Activated naive CD4-positive, alpha-beta T cell treated with anti-CD3 and anti-CD28 coated beads for 36 hours (primary cell): Measurements from ENCODE around the gene RING1. TPM values are rescaled to one million over a fixed set of nuclear protein-coding genes. Genes with fewer than 3 reads are reported as not detected.

Experiments used
- CTCF ChIA-PET: fragments of 350-600 bp; sonication (Branson Sonifier 250); formaldehyde crosslinking; loops from one replicate; lab custom pipeline; 2021; ENCODE audit warnings: antibody characterized with exemption; lab: Charles Lee
- DNase-seq: peaks from one replicate; pipeline ENCODE4 v3.0.0-alpha.2; 2020
- H3K27ac Mint-ChIP-seq: one replicate; pipeline ENCODE4 v1.8.0; 2021; ENCODE audit warnings: mild to moderate bottlenecking, mixed read lengths
- H3K27me3 Mint-ChIP-seq: one replicate; pipeline ENCODE4 v1.8.0; 2021; ENCODE audit warnings: low read depth, mixed read lengths
- H3K36me3 Mint-ChIP-seq: one replicate; pipeline ENCODE4 v1.8.0; 2021; ENCODE audit warnings: low read depth, mixed read lengths
- H3K4me1 Mint-ChIP-seq: one replicate; pipeline ENCODE4 v1.8.0; 2021; ENCODE audit warnings: low read depth, mixed read lengths
- H3K4me3 Mint-ChIP-seq: one replicate; pipeline ENCODE4 v1.8.0; 2021; ENCODE audit warnings: mild to moderate bottlenecking, moderate library complexity, mixed read lengths
- H3K9me3 Mint-ChIP-seq: one replicate; pipeline ENCODE4 v1.8.0; 2021; ENCODE audit warnings: mixed read lengths
- intact Hi-C: fragments of 100-400 bp; cut with micrococcal nuclease; formaldehyde crosslinking; loops from one replicate; pipeline ENCODE4 v1.15.1; 2023
- total RNA-seq, 2 experiments: library from RNA; stranded (reverse); gene quantifications; one replicate each; pipeline ENCODE4 v1.2.3, GENCODE V29; 2021

Gene RING1
- total RNA-seq = 10 to 100 TPM; 17.1 to 18.2 TPM

DNA sequence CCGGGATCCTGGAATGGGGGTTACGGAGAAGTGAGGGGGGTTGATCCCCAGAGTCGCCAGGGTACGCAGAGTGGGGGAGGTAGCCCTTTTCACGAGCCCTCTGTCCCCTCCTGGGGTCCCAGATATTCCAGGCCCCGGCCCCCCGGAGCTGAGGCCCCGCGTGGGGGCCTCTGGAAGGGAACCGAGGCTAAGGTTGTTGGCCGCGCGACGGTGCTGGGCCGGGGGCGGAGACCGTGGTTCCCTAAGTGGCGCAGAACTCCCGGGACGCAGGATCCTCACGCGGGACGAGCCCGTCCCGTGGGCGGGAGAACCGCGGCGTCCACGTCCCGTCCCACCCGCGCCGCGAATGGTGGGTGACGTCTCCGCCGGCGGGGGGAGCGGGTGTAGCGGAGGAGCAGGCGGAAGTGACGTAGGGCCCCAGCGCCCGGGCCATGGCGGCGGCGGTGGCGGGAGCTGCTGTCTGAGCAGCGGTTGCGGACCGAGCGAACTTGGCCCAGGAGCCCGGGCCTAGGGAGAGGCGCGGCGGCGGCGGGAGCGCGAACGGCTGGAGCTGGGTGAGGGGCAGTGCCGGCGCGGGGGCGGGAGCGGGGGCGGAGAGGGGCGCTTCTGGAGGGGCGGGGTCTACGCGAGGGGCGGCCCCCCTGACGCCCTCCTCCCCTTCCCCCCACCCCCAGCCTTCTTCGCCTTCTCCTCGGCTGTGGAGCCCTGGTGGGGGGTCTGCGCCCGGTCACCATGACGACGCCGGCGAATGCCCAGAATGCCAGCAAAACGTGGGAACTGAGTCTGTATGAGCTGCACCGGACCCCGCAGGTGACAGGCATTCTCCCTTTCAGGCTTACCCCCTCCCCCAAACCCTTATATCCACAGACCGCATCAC is at the start of gene RING1:
Gene RING1, plus strand, starts transcription at position 410 of the 877 bp plus-strand sequence. Its CDS starts 323 bp downstream, at position 733.
- Mint-ChIP-seq H3K36me3 (peaks cover 27% of the 10 kb centered on the region), H3K9me3 (no peaks in the 10 kb centered on the region), H3K27ac (peak within 1 kb of the TSS; percentile 92), H3K27me3 (peaks cover 8% of the 10 kb centered on the region), H3K4me1 (peaks cover 55% of the 10 kb centered on the region), H3K4me3 (peak within 1 kb of the TSS; percentile 90)
- intact Hi-C loops = loop anchor here (5.0 to 10.0 kb wide), 4 partner anchors 184 to 1014 kb away; partner anchors contain the start of genes GPSM3, KIFC1, PBX2 and PSMB8
- CTCF ChIA-PET = interaction anchor here (0.6 to 2.6 kb wide), 8 partner anchors 10 to 223 kb away, joined by 3 to 13 read pairs (median 3); no protein-coding TSS in a partner anchor
- peak; percentile 87 for DNase-seq

DNA sequence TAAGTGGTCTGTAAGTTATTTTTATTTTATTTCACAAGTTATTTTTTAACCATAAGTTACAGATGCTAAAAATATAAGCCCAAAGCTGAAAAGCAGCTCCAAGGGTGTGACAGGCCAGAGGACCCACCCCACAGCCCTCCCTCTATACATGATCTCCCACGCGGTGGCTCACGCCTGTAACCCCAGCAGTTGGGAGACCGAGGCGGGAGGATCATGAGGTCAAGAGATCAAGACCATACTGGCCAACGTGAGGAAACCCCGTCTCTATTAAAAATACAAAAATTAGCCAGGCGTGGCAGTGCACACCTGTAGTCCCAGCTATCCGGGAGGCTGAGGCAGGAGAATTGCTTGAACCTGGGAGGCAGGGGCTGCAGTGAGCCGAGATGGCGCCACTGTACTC is 48.2 kb upstream of the RING1 start:
- intact Hi-C loops = loop anchor here (5.0 kb wide), 1 partner anchor 43 kb away; no protein-coding TSS in a partner anchor
- no peak overlapping the region for H3K4me3 Mint-ChIP-seq
- no peaks in the 10 kb centered on the region for H3K9me3 Mint-ChIP-seq
- H3K36me3 Mint-ChIP-seq = no peaks in the 10 kb centered on the region
- H3K27me3 Mint-ChIP-seq = no peaks in the 10 kb centered on the region
- DNase-seq = no peak
- CTCF ChIA-PET = interaction anchor here (1.1 to 6.2 kb wide), 5 partner anchors 11 to 88 kb away, joined by 3 to 57 read pairs (median 10); no protein-coding TSS in a partner anchor
- H3K27ac Mint-ChIP-seq = no peak overlapping the region
- H3K4me1 Mint-ChIP-seq = peaks cover 12% of the 10 kb centered on the region

DNA sequence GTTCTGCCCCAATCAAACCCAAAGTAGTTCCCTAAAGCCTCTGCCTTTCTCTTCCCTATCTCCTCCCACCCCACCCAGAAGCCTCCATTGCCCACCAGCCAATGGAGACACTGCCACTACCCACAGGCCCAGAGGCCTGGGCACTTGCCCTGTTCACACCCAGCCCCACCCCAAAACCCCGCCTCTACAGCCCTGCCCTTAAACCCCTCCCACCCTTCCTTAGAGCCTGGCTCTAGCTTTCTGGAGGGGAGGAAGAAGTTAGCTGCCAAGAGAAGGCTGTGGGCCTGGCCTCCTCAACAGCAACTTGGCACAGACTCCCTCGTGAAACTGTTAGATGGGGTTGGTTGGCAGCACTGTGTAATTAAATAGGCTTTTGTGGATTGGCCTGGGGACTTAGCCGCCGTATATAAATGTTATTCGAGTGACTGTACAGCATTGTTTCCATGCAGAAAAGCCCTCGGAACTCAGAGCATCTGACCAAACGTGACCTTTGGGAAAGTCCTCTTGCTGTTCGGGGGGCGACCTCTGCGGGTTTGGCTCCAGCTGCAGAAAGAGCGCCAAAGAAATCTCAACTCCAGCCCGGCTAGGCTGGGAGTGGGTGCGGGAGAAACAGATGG is 47.5 kb upstream of the RING1 start:
- Mint-ChIP-seq H3K9me3 (no peaks in the 10 kb centered on the region), H3K27me3 (no peaks in the 10 kb centered on the region), H3K4me3 (no peak overlapping the region), H3K36me3 (no peaks in the 10 kb centered on the region), H3K4me1 (peaks cover 12% of the 10 kb centered on the region), H3K27ac (no peak overlapping the region)
- no peak for DNase-seq
- intact Hi-C loops = loop anchor here (1.0 to 5.0 kb wide), 3 partner anchors 36 to 87 kb away; no protein-coding TSS in a partner anchor
- CTCF ChIA-PET = interaction anchor here (1.0 to 6.2 kb wide), 8 partner anchors 11 to 201 kb away, joined by 3 to 57 read pairs (median 3); no protein-coding TSS in a partner anchor

DNA sequence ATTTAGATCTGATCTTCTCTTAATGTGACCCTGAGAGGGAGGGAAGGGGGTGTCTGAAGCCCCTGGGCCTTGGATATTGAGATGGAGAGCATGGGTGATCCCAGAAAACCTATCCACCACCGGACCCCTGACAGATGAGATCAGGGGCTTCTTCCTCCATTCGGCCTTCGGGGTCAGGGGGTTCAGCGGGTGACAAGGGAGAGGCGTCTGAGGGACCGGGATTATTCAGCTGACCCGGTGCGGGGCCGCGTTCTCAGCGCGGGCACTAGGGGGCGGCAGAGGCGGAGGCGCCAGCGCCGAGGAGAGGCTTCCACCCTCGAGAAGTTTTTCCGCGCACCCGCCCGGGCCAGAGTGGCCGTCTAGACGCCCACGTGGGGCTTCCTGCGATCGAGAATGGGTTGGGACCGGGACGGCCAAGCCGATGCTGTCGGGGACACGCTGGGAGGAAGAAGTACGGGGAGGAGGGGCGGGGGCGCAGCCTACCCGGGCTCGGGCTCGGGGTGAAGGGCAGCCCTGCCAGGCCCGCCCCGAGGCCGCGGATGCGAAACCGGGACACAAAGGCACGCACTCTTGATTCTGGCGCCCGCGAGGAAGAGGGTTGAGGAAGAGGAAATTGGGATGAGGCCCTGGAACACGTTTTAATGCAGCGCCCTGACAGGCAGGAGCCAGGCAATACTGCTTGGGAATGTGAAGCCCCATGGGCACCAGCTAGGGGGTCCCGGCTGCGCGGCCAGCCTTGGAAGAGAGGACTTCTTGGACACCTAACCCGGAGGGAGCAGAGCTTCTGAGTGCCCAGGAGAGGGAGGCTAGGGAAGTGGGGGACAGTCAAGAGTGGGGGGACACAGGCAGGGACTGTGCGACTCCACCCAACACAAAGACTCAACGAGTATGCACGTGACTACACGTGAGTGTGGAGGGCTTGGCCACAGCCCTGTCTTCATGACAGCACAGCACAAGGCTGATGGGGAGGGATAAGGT is 46.7 kb upstream of the RING1 start:
- Mint-ChIP-seq H3K36me3 (no peaks in the 10 kb centered on the region), H3K9me3 (no peaks in the 10 kb centered on the region), H3K27ac (no peak overlapping the region), H3K4me1 (peaks cover 12% of the 10 kb centered on the region), H3K4me3 (peak overlapping the region; percentile 78), H3K27me3 (no peaks in the 10 kb centered on the region)
- DNase-seq = peak; percentile 85
- CTCF ChIA-PET = interaction anchor here (0.7 to 6.2 kb wide), 10 partner anchors 12 to 200 kb away, joined by 3 to 57 read pairs (median 3); no protein-coding TSS in a partner anchor
- intact Hi-C loops = loop anchor here (1.0 to 5.0 kb wide), 3 partner anchors 36 to 87 kb away; no protein-coding TSS in a partner anchor

DNA sequence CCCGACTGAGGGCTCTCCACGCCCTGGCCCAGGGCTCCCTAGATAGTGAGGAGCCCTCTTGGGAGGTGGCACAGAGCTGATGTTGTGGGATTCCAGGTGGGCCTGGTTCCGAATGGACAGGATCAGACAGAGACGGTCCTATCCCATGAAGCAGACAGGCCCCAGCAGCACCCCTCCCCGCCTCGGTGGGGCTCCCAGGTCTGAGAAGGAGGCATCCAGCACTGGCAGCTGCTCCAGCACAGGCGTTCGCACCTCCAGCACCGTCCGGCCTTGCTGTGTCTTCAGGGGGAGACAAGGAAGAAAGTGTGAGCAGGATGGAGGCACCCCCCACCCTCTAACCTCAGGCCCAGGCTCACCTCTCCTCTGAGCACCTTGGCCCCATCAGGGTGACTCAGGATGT is 44.8 kb upstream of the RING1 start:
- Mint-ChIP-seq H3K4me3 (no peak overlapping the region), H3K27me3 (no peaks in the 10 kb centered on the region), H3K4me1 (peaks cover 12% of the 10 kb centered on the region), H3K36me3 (no peaks in the 10 kb centered on the region), H3K27ac (no peak overlapping the region), H3K9me3 (no peaks in the 10 kb centered on the region)
- DNase-seq = no peak
- intact Hi-C loops = loop anchor here (5.0 kb wide), 1 partner anchor 46 kb away; no protein-coding TSS in a partner anchor
- CTCF ChIA-PET = interaction anchor here (4.4 to 6.2 kb wide), 2 partner anchors 34 to 84 kb away, joined by 21 to 57 read pairs; no protein-coding TSS in a partner anchor

DNA sequence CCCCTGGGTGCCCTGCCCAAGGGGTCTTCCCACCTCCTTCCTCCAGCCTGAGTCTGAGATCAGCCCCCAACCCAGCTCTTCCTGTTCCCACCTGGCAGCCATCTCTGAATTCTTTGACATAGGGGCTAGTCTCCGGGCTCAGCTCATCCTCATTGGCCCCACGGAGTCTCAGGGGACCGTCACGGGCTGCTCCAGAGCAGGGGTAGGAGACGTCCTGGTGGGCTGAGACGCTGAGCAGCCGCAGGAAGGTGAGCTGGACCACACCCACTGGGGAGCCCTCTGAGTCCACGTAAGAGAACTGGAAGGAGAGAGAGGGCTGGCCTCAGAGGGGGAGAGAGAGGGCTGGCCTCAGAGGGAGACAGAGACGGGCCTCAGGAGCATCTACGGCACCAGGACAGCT is 44.1 kb upstream of the RING1 start:
- Mint-ChIP-seq H3K4me1 (peaks cover 12% of the 10 kb centered on the region), H3K9me3 (no peaks in the 10 kb centered on the region), H3K27ac (no peak overlapping the region), H3K4me3 (no peak overlapping the region), H3K36me3 (no peaks in the 10 kb centered on the region), H3K27me3 (no peaks in the 10 kb centered on the region)
- CTCF ChIA-PET = interaction anchor here (0.6 to 6.2 kb wide), 3 partner anchors 34 to 154 kb away, joined by 4 to 57 read pairs (median 21); no protein-coding TSS in a partner anchor
- intact Hi-C loops = loop anchor here (5.0 kb wide), 1 partner anchor 47 kb away; no protein-coding TSS in a partner anchor
- no peak for DNase-seq

DNA sequence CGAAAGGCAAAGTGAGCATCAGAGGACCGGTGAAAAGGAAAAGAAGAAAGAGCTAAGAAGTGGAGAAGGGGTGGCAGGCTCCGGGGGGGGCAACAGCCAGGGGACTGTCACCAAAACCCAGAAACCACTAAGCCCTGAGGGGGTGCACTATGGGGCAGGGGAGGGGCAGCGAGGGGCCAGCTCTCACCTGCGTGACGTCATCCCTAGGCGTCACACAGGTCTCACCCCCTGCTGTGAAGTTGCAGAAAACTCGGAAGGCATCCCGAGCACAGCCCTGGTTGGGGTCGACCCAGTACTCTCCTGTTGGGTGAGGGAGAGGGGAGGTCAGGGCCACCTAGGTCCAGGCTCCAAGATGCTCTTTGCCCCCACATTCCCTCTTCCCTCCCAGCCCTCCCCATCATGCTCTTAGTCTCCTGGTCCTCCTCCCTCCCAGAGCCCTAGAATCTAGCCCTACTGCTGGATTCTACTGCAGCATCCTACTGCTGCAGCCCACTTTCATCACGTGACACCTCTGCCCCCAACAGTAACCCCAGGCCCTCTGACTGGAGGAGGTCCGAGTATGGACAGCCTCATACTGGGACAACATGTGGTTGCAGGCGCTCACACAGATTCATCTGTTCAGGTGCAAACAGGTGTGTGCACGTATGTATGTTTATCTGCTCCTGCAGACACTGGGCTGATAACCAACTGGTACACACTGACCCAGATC is 43.5 kb upstream of the RING1 start:
- intact Hi-C loops = loop anchor here (5.0 kb wide), 1 partner anchor 48 kb away; no protein-coding TSS in a partner anchor
- no peaks in the 10 kb centered on the region for H3K9me3 Mint-ChIP-seq
- CTCF ChIA-PET = interaction anchor here (4.4 kb wide), 1 partner anchor 33 kb away, joined by 21 read pairs; no protein-coding TSS in a partner anchor
- H3K36me3 Mint-ChIP-seq = no peaks in the 10 kb centered on the region
- no peak overlapping the region for H3K4me3 Mint-ChIP-seq
- no peak for DNase-seq
- H3K4me1 Mint-ChIP-seq = peaks cover 12% of the 10 kb centered on the region
- no peaks in the 10 kb centered on the region for H3K27me3 Mint-ChIP-seq
- H3K27ac Mint-ChIP-seq = no peak overlapping the region

DNA sequence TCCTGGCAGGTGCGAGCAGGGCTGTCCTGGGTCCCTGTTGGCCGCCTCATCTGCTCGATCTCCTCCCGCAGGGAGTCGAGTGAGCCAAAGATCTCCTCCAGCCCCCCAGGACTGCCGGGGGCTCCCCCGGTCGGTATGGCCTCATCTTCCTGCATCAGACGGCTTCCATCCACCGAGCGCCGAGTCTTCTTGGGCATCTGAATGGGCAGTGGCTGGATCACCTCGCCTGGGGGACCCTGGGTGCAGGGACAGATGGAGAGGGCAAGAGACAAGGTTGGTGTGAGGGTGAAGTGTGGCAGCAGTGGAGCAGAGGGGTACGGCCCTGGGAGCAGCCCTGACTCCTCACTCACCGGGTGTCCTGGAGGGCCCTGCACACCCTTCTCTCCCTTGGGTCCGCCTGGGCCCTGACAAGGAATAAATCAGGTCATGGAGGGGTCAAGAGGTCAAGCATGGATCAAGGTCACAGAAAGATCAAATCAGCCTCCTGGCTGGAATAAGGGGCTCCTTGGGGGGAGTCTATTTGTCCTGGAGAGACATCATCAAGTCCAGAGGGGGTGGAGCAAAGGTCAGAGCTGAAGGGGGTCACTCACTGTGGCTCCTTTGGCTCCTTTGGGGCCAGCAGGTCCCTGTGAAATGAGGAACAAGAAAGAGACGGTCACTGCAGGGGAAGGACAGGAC is 42.6 kb upstream of the RING1 start:
- Mint-ChIP-seq H3K9me3 (no peaks in the 10 kb centered on the region), H3K27me3 (no peaks in the 10 kb centered on the region), H3K4me3 (no peak overlapping the region), H3K27ac (no peak overlapping the region), H3K36me3 (no peaks in the 10 kb centered on the region), H3K4me1 (peaks cover 12% of the 10 kb centered on the region)
- CTCF ChIA-PET = no interaction called here
- no peak for DNase-seq
- intact Hi-C loops = no loop called here

DNA sequence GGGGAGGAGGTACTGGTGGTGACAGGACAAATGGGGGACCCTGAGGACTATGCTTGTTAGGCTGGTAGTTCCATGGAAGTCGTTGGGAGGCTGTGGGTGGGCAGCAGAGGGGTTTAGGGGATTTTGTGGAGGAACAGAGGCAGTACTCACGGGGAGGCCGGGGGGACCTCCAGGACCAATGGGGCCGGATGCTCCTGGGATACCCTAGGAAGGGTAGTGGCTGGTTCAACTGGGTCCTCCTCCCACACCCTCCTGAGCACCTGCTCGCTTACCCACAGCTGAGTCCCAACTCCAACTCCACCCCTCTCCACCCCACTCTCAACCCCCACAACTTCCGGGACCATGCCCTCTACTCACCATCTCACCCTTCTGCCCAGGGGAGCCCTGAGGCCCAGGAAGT is 41.9 kb upstream of the RING1 start:
- no peaks in the 10 kb centered on the region for H3K9me3 Mint-ChIP-seq
- H3K4me3 Mint-ChIP-seq = no peak overlapping the region
- no peaks in the 10 kb centered on the region for H3K27me3 Mint-ChIP-seq
- no peak for DNase-seq
- intact Hi-C loops = no loop called here
- no peak overlapping the region for H3K27ac Mint-ChIP-seq
- no peaks in the 10 kb centered on the region for H3K36me3 Mint-ChIP-seq
- peaks cover 8% of the 10 kb centered on the region for H3K4me1 Mint-ChIP-seq
- CTCF ChIA-PET = no interaction called here

DNA sequence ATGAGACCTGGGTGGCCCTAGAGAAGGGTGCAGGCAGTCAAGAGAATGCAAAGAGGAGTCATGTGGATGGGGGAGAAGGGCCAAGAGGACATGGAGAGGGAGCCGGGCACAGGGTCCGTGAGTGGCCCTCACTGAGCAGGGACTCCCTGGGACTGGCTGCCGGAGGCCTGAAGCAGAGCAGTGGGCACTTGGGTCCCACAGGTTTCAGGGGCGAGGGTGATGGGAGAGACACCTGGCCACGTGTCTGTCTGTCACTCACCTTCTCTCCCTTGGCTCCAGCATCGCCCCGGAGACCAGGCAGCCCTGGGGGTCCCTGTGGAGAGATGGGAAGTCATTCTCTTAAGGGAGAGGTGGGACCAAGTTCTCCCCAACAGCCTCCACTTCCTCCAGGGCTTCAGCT is 41.5 kb upstream of the RING1 start:
- intact Hi-C loops = no loop called here
- CTCF ChIA-PET = no interaction called here
- Mint-ChIP-seq H3K27me3 (no peaks in the 10 kb centered on the region), H3K4me3 (no peak overlapping the region), H3K4me1 (peaks cover 4% of the 10 kb centered on the region), H3K9me3 (no peaks in the 10 kb centered on the region), H3K27ac (no peak overlapping the region), H3K36me3 (no peaks in the 10 kb centered on the region)
- no peak for DNase-seq
